Upper lobe of right lung (tissue), 1 donor: ENCODE data around the gene CCR5. TPM values are rescaled to one million over a fixed set of nuclear protein-coding genes. Genes with fewer than 3 reads are reported as not detected.

ENCODE experiments used
- ATAC-seq: fragments of 200-7000 bp; cut with Tn5 transposase; one replicate; pipeline ENCODE4 v1.9.1; 2020; ENCODE audit warnings: mild to moderate bottlenecking, moderate library complexity
- DNase-seq: peaks from one replicate; pipeline ENCODE4 v3.0.0-alpha.2; 2020
- H3K27ac ChIP-seq: fragments of 200-600 bp; one replicate; pipeline ENCODE4 v1.8.0; 2022
- H3K27me3 ChIP-seq: fragments of 200-600 bp; one replicate; pipeline ENCODE4 v1.8.0; 2022; ENCODE audit warnings: mild to moderate bottlenecking
- H3K36me3 ChIP-seq: fragments of 200-600 bp; one replicate; pipeline ENCODE4 v1.8.0; 2022
- H3K4me1 ChIP-seq: fragments of 200-600 bp; one replicate; pipeline ENCODE4 v1.8.0; 2022
- H3K4me3 ChIP-seq: fragments of 200-600 bp; one replicate; pipeline ENCODE4 v1.8.0; 2022; ENCODE audit warnings: mild to moderate bottlenecking
- H3K9me3 ChIP-seq: fragments of 200-600 bp; one replicate; pipeline ENCODE4 v1.8.0; 2022
- CTCF ChIP-seq: fragments of 200-600 bp; IDR thresholded peaks from one replicate; pipeline ENCODE4 v1.8.0; 2022; ENCODE audit warnings: antibody characterized with exemption
- intact Hi-C: fragments of 100-400 bp; cut with DNase I; formaldehyde crosslinking; loops from one replicate; pipeline ENCODE4 v1.11.0; 2022
- total RNA-seq: library from RNA; stranded (reverse); fragmentation: NEBNext Ultra II Directional; extraction: Animal tissue kit (Norgen Biotek cat#: 25700); gene quantifications from one replicate; pipeline ENCODE4 v1.2.1, GENCODE V29; 2021
- donor health status: DM: no; HTN: yes; CAD: no; lungs with severe emphysema.

The CCR5 gene
- total RNA-seq, 1 donor from 2014 or later, result 8.7 TPM

DNA sequence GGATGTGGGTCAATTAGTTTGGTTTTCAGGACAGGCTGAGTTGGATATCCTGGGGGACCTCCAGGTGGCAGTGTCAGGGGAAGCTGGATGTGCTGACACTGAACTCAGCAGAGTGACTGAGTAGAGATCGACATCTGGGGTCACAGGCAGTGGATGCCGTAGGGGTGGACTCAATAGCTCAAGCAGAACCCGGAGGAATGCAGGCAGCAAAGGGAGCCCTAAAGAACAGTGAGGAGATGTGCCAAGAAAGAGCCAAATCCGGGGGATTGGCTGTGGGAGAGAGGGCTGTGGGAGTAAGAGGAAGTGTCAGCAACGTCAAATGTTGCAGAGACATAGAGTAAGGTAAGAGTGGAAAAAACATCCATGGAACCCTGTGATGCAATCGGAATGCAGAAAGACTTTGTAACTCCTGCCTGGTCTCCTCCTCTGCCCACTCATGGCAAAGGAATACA, 24.5 kb downstream of the CCR5 start:
- no peaks in the 10 kb centered on the region for H3K27me3 ChIP-seq
- H3K36me3 ChIP-seq, result no peaks in the 10 kb centered on the region
- no peaks in the 10 kb centered on the region for H3K9me3 ChIP-seq
- peak; percentile 67 for ATAC-seq
- peaks cover 60% of the 10 kb centered on the region for H3K4me1 ChIP-seq
- no peak for TF ChIP-seq CTCF
- peak overlapping the region; percentile 65 for H3K27ac ChIP-seq
- intact Hi-C loops, result no loop called here
- no peak overlapping the region for H3K4me3 ChIP-seq
- no peak for DNase-seq

GRCh38 chr3:46395766-46396530, 25.2 kb downstream of the CCR5 start:
- Histone ChIP-seq H3K9me3 (no peaks in the 10 kb centered on the region), H3K4me1 (peaks cover 60% of the 10 kb centered on the region)

DNA sequence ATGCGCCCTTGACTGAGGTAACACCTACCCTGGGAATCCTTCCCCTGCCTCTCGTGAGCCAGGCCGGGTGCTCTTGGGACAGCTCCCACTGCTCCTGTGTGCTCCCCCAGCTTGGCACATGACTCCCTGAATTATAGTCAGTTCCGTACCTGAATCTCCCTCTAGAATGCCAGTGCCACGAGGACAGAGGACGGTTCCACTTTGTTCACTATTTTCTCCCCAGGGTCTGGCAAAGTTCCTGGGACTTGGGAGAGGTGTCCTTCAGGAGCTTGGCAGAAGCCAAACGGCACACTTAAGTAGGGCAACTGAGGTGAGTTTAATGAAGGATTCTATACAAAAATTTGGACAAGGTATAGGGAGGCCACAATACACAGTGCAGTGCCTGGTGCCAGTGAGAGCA, 26.4 kb downstream of the CCR5 start:
- H3K4me1 ChIP-seq, result peaks cover 60% of the 10 kb centered on the region
- ATAC-seq (no peak), DNase-seq (no peak)
- H3K9me3 ChIP-seq, result no peaks in the 10 kb centered on the region
- H3K27ac ChIP-seq, result no peak overlapping the region
- no peaks in the 10 kb centered on the region for H3K27me3 ChIP-seq
- intact Hi-C loops, result no loop called here
- no peak overlapping the region for H3K4me3 ChIP-seq
- H3K36me3 ChIP-seq, result no peaks in the 10 kb centered on the region
- no peak for TF ChIP-seq CTCF

More at GRCh38 chr3:46395766-46396530, 25.2 kb downstream of the CCR5 start:
- Histone ChIP-seq H3K27ac (peak overlapping the region; percentile 65), H3K27me3 (no peaks in the 10 kb centered on the region), H3K4me3 (no peak overlapping the region), H3K36me3 (no peaks in the 10 kb centered on the region)
- intact Hi-C loops, result no loop called here
- ATAC-seq (peak; percentile 59), DNase-seq (no peak)
- no peak for TF ChIP-seq CTCF

- H3K36me3 ChIP-seq, result no peaks in the 10 kb centered on the region
- ATAC-seq (no peak), DNase-seq (no peak)
- H3K9me3 ChIP-seq, result no peaks in the 10 kb centered on the region
- no peak overlapping the region for H3K27ac ChIP-seq
- peaks cover 53% of the 10 kb centered on the region for H3K4me1 ChIP-seq
- no peaks in the 10 kb centered on the region for H3K27me3 ChIP-seq
- no peak for TF ChIP-seq CTCF
- H3K4me3 ChIP-seq, result no peak overlapping the region
- intact Hi-C loops, result no loop called here
These were observed 27.6 kb downstream of the CCR5 start for GRCh38 chr3:46398186-46398955.

GRCh38 chr3:46399098-46399497, 28.4 kb downstream of the CCR5 start:
- no peaks in the 10 kb centered on the region for H3K36me3 ChIP-seq
- intact Hi-C loops, result no loop called here

More at GRCh38 chr3:46399098-46399497, 28.4 kb downstream of the CCR5 start:
- Histone ChIP-seq H3K4me3 (no peak overlapping the region), H3K27me3 (no peaks in the 10 kb centered on the region), H3K9me3 (no peaks in the 10 kb centered on the region), H3K27ac (no peak overlapping the region), H3K4me1 (peaks cover 47% of the 10 kb centered on the region)
- TF ChIP-seq CTCF, result no peak
- ATAC-seq, result no peak
- DNase-seq, result no peak
